GM12878 (cell line): Measurements from ENCODE around the gene ARHGAP36. TPM values are rescaled to one million over a fixed set of nuclear protein-coding genes. Genes with fewer than 3 reads are reported as not detected.

Experiments
- ATAC-seq: fragments of 200-7000 bp; cut with Tn5 transposase; 3 replicates; pipeline ENCODE4 v1.9.1; 2020; ENCODE audit warnings: mild to moderate bottlenecking, moderate library complexity
- BruUV-seq: library from RNA; stranded (reverse); fragments of 400-500 nt; replicated peaks from 2 replicates; lab custom pipeline; 2021; lab: Mats Ljungman, UMichigan
- CTCF ChIA-PET: fragments of 300-600 bp; sonication (Branson Sonifier 250); formaldehyde crosslinking; extraction: SDS; loops from one replicate; lab custom pipeline; 2021; ENCODE audit warnings: inconsistent platforms; lab: Yijun Ruan, JAX
- POLR2A ChIA-PET: fragments of 350-600 bp; formaldehyde crosslinking; extraction: SDS; loops from one replicate; lab custom pipeline; 2021; ENCODE audit warnings: inconsistent platforms; lab: Charles Lee
- RAD21 ChIA-PET: fragments of 300-600 bp; sonication (Branson Sonifier 250); formaldehyde crosslinking; loops from one replicate; lab custom pipeline; 2023; ENCODE audit warnings: antibody characterized with exemption; ENCODE audit not compliant: unreplicated experiment; lab: Charles Lee
- SMC1A ChIA-PET: fragments of 300-600 bp; sonication (Branson Sonifier 250); formaldehyde crosslinking; loops from one replicate; lab custom pipeline; 2023; ENCODE audit not compliant: unreplicated experiment, uncharacterized antibody; lab: Charles Lee
- DNase-seq: peaks from one replicate; pipeline ENCODE4 v3.0.0-alpha.2; 2011; ENCODE audit warnings: low read depth, low spot score
- FAIRE-seq: peaks from 3 replicates; lab custom pipeline; 2011; peaks lifted over from hg19 to GRCh38; lab: Jason Lieb, UNC
- H2AFZ ChIP-seq: 2 replicates; pipeline ENCODE4 v1.6.0; 2011; ENCODE audit warnings: low read depth, low read length, control low read depth; ENCODE audit not compliant: control insufficient read depth
- H3K27ac ChIP-seq: 2 replicates; pipeline ENCODE4 v1.5.1; 2011; ENCODE audit warnings: control low read depth; ENCODE audit not compliant: control insufficient read depth, insufficient read depth
- H3K27me3 ChIP-seq, 2 experiments: replicated peaks in 1 of 2; 2 replicates each; pipeline versions ENCODE4 v1.6.0 to v1.6.1; 2011; ENCODE audit warnings: low read length in 1 of 2; ENCODE audit not compliant: control insufficient read depth in 2 of 2, insufficient read depth in 2 of 2
- H3K36me3 ChIP-seq, 2 experiments: 2 replicates each; pipeline ENCODE4 v1.5.1; 2011; ENCODE audit warnings: low read length in 1 of 2; ENCODE audit not compliant: control insufficient read depth in 2 of 2, insufficient read depth in 2 of 2
- H3K4me1 ChIP-seq: 2 replicates; pipeline ENCODE4 v1.6.1; 2011; ENCODE audit warnings: mild to moderate bottlenecking, low read length, moderate library complexity, mixed read lengths; ENCODE audit not compliant: control insufficient read depth, insufficient read depth
- H3K4me2 ChIP-seq: 2 replicates; pipeline ENCODE4 v1.6.0; 2011; ENCODE audit warnings: control low read depth; ENCODE audit not compliant: control insufficient read depth, insufficient read depth
- H3K4me3 ChIP-seq: fragments of 200-600 bp; sonication (generic); 2 replicates; pipeline ENCODE4 v1.5.1; 2016
- H3K79me2 ChIP-seq: 2 replicates; pipeline ENCODE4 v1.6.0; 2011; ENCODE audit warnings: low read length; ENCODE audit not compliant: control insufficient read depth, insufficient read depth
- H3K9ac ChIP-seq: 2 replicates; pipeline ENCODE4 v1.8.0; 2011; ENCODE audit warnings: low read length, control low read depth, mixed read lengths; ENCODE audit not compliant: control insufficient read depth, insufficient read depth
- H3K9me3 ChIP-seq: replicated peaks from 3 replicates; pipeline ENCODE4 v1.5.1; 2011; ENCODE audit warnings: mild to moderate bottlenecking, low read length; ENCODE audit not compliant: control insufficient read depth, insufficient read depth
- H4K20me1 ChIP-seq: 2 replicates; pipeline ENCODE4 v1.6.0; 2011; ENCODE audit not compliant: control insufficient read depth, insufficient read depth
- CBX3 ChIP-seq: fragments of 200-600 bp; sonication (generic); IDR thresholded peaks from 2 replicates; pipeline ENCODE4 v1.6.1; 2016; ENCODE audit warnings: low read depth, borderline replicate concordance
- CREM ChIP-seq: IDR thresholded peaks from 2 replicates; pipeline ENCODE4 v1.6.1; 2014; ENCODE audit warnings: antibody characterized with exemption, low read depth
- EGR1 ChIP-seq, 2 experiments: IDR thresholded peaks; 1 replicate in 1 of 2; 2 replicates in 1 of 2; pipeline ENCODE4 v1.6.1; 2011 to 2012; ENCODE audit warnings: low read depth in 2 of 2, low read length in 2 of 2, borderline replicate concordance in 1 of 2, mild to moderate bottlenecking in 1 of 2, moderate library complexity in 1 of 2
- FOXK2 ChIP-seq: fragments of 450-650 bp; IDR thresholded peaks from 2 replicates; pipeline ENCODE4 v1.6.1; 2017; ENCODE audit warnings: mild to moderate bottlenecking, moderate library complexity
- IKZF2 ChIP-seq, 2 experiments: fragments of 450-650 bp; IDR thresholded peaks; 2 replicates each; pipeline ENCODE4 v1.6.1; 2017; ENCODE audit warnings: mild to moderate bottlenecking in 2 of 2, moderate library complexity in 2 of 2
- NFYA ChIP-seq: IDR thresholded peaks from 2 replicates; pipeline ENCODE4 v1.6.1; 2011; ENCODE audit warnings: low read depth, mild to moderate bottlenecking, low read length, improper control_type of control experiment, borderline replicate concordance
- NR2F1 ChIP-seq: fragments of 450-650 bp; conservative IDR thresholded peaks from 2 replicates; pipeline ENCODE4 v1.6.1; 2017; ENCODE audit warnings: mild to moderate bottlenecking
- POLR2AphosphoS5 ChIP-seq: IDR thresholded peaks from 2 replicates; pipeline ENCODE4 v1.6.1; 2011; ENCODE audit warnings: mild to moderate bottlenecking, low read length, inconsistent platforms
- RB1 ChIP-seq: fragments of 450-650 bp; formaldehyde crosslinking; IDR thresholded peaks from 2 replicates; pipeline ENCODE4 v1.6.1; 2017; ENCODE audit warnings: mild to moderate bottlenecking, borderline replicate concordance
- SKIL ChIP-seq: fragments of 450-650 bp; IDR thresholded peaks from 2 replicates; pipeline ENCODE4 v1.6.1; 2017; ENCODE audit warnings: mild to moderate bottlenecking, low read depth, inconsistent platforms; ENCODE audit not compliant: poor library complexity, severe bottlenecking
- SREBF1 ChIP-seq: IDR thresholded peaks from 2 replicates; pipeline ENCODE4 v1.6.1; 2012; ENCODE audit warnings: mild to moderate bottlenecking, low read length
- ZNF217 ChIP-seq: fragments of 450-650 bp; IDR thresholded peaks from 2 replicates; pipeline ENCODE4 v1.6.1; 2017; ENCODE audit warnings: antibody characterized with exemption, mild to moderate bottlenecking
- ZNF687 ChIP-seq: fragments of 450-650 bp; IDR thresholded peaks from 2 replicates; pipeline ENCODE4 v1.6.1; 2017; ENCODE audit warnings: mild to moderate bottlenecking, moderate library complexity
- WGBS: methylation state at CpG from one replicate; pipeline ENCODE4 v1.1.6; 2016; ENCODE audit warnings: low lambda C conversion rate; ENCODE audit not compliant: insufficient replicate concordance, insufficient coverage; ENCODE audit errors: missing lambda C conversion rate; 5-methylcytosine and 5-hydroxymethylcytosine counted together
- in situ Hi-C: fragments of 300-500 bp; cut with MboI; formaldehyde crosslinking; loops from 9 replicates; pipeline ENCODE4 v1.14.3; 2018; ENCODE audit warnings: mixed read lengths
- intact Hi-C: fragments of 100-400 bp; cut with micrococcal nuclease; formaldehyde crosslinking; loops from one replicate; pipeline ENCODE4 v1.14.2; 2022; ENCODE audit not compliant: unreplicated experiment
- polyA plus RNA-seq, 11 experiments: library from polyadenylated mRNA; depleted of rRNA in 4 of 11; unstranded in 6 of 11; stranded (reverse) in 5 of 11; fragments of >200 nt; fragmentation: Nextera tagmentation in 4 of 11; fragmentation: Illumina TruSeq in 1 of 11; extraction: Ambion mirVana in 4 of 11; extraction: Trizol in 1 of 11; gene quantifications; 1 replicate in 1 of 11; 2 replicates in 10 of 11; pipeline versions ENCODE4 v1.2.1 to v1.2.3, GENCODE V29; 2011 to 2016; ENCODE audit warnings: inconsistent platforms in 2 of 11, missing spikeins in 2 of 11, low read depth in 1 of 11
- total RNA-seq, 4 experiments: library from RNA; depleted of rRNA in 3 of 4; stranded (reverse); fragments of >200 nt in 3 of 4; fragmentation: Illumina TruSeq in 1 of 4; extraction: Trizol in 1 of 4; gene quantifications; 2 replicates each; pipeline versions ENCODE4 v1.2.1 to v1.2.3, GENCODE V29; 2013 to 2021
- TF ChIP-seq, protein P1 (sequence below): fragments of 150-350 bp; IDR thresholded peaks from 2 replicates; pipeline ENCODE4 v1.6.1; 2016; ENCODE audit warnings: low read depth, low read length
- TF ChIP-seq, protein P2 (sequence below): fragments of 450-650 bp; IDR thresholded peaks from 2 replicates; pipeline ENCODE4 v1.6.1; 2016; ENCODE audit warnings: mild to moderate bottlenecking

The ARHGAP36 gene
- total and polyA plus RNA-seq, 10 of the 15 experiments (the other 5 are each of a cell fraction or from before 2014, with no cell fraction given) = not detected

- H2AFZ ChIP-seq = no peak overlapping the region
- in situ Hi-C loops = no loop called here
- H3K4me2 ChIP-seq = no peak overlapping the region
- no peak overlapping the region for H3K9ac ChIP-seq
- intact Hi-C loops = no loop called here
- no peak overlapping the region for H3K27ac ChIP-seq
- RAD21 ChIA-PET = no interaction called here
- H3K27me3 ChIP-seq = peaks cover 3% of the 10 kb centered on the region in 2 experiments; a peak in 2 of 4 replicates
- H3K9me3 ChIP-seq = no peaks in the 10 kb centered on the region
- no peaks in the 10 kb centered on the region for H3K36me3 ChIP-seq
- POLR2A ChIA-PET = no interaction called here
- H4K20me1 ChIP-seq = no peaks in the 10 kb centered on the region
- FAIRE-seq (no peak), ATAC-seq (no peak), DNase-seq (no peak)
- WGBS = 19% methylated on average over 5 of the region's 5 CpGs
- SMC1A ChIA-PET = no interaction called here
- H3K4me3 ChIP-seq = no peak overlapping the region
- CTCF ChIA-PET = no interaction called here
- H3K4me1 ChIP-seq = no peaks in the 10 kb centered on the region
- no TSS peak for BruUV-seq
- no peaks in the 10 kb centered on the region for H3K79me2 ChIP-seq
- TF ChIP-seq SKIL = no peak
- no peak for TF ChIP-seq ZNF687
- TF ChIP-seq EGR1 (IDR thresholded peaks at IDR 0.05; ENCODE audit: borderline replicate concordance in 1 of 2, low read depth in 2 of 2, low read length in 2 of 2) = no peak
- TF ChIP-seq CREM = no peak
- TF ChIP-seq NR2F1 = no peak
- no peak for TF ChIP-seq FOXK2
- TF ChIP-seq, protein P1, sequence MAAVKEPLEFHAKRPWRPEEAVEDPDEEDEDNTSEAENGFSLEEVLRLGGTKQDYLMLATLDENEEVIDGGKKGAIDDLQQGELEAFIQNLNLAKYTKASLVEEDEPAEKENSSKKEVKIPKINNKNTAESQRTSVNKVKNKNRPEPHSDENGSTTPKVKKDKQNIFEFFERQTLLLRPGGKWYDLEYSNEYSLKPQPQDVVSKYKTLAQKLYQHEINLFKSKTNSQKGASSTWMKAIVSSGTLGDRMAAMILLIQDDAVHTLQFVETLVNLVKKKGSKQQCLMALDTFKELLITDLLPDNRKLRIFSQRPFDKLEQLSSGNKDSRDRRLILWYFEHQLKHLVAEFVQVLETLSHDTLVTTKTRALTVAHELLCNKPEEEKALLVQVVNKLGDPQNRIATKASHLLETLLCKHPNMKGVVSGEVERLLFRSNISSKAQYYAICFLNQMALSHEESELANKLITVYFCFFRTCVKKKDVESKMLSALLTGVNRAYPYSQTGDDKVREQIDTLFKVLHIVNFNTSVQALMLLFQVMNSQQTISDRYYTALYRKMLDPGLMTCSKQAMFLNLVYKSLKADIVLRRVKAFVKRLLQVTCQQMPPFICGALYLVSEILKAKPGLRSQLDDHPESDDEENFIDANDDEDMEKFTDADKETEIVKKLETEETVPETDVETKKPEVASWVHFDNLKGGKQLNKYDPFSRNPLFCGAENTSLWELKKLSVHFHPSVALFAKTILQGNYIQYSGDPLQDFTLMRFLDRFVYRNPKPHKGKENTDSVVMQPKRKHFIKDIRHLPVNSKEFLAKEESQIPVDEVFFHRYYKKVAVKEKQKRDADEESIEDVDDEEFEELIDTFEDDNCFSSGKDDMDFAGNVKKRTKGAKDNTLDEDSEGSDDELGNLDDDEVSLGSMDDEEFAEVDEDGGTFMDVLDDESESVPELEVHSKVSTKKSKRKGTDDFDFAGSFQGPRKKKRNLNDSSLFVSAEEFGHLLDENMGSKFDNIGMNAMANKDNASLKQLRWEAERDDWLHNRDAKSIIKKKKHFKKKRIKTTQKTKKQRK = no peak
- no peak for TF ChIP-seq NFYA
- no peak for TF ChIP-seq CBX3
- no peak for TF ChIP-seq RB1
- TF ChIP-seq SREBF1 = no peak
- no peak for TF ChIP-seq IKZF2 (IDR thresholded peaks at IDR 0.05)
- TF ChIP-seq POLR2AphosphoS5 = no peak
- TF ChIP-seq, protein P2, sequence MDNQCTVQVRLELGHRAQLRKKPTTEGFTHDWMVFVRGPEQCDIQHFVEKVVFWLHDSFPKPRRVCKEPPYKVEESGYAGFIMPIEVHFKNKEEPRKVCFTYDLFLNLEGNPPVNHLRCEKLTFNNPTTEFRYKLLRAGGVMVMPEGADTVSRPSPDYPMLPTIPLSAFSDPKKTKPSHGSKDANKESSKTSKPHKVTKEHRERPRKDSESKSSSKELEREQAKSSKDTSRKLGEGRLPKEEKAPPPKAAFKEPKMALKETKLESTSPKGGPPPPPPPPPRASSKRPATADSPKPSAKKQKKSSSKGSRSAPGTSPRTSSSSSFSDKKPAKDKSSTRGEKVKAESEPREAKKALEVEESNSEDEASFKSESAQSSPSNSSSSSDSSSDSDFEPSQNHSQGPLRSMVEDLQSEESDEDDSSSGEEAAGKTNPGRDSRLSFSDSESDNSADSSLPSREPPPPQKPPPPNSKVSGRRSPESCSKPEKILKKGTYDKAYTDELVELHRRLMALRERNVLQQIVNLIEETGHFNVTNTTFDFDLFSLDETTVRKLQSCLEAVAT = no peak
- TF ChIP-seq ZNF217 = no peak
Observed at GRCh38 chrX:131045726-131046125, 12.4 kb upstream of the ARHGAP36 start.
